ENCODE results near the gene CRY1. TPM values are rescaled to one million over a fixed set of nuclear protein-coding genes. Genes with fewer than 3 reads are reported as not detected.
A peak's percentile ranks its signal among the peaks of the same experiment; 100 is the strongest.

CRY1 gene
- total and polyA plus RNA-seq, 2 of the 4 experiments (the other 2 are of a cell fraction) = 5.9 to 9.9 TPM

GRCh38 chr12:106980944-106981343 lies 112.4 kb downstream of the CRY1 start:
- Histone ChIP-seq H3K27me3 (ENCODE audit: control insufficient read depth, insufficient read depth, low read length) (no peaks in the 10 kb centered on the region), H2AK9ac (replicated peaks; ENCODE audit: low read depth, low read length, poor library complexity) (no peak overlapping the region), H2BK15ac (ENCODE audit: low read depth, low read length) (no peak overlapping the region), H3K79me1 (ENCODE audit: low read depth in 1 of 2, low read length in 2 of 2) (peaks cover 9 to 38% of the 10 kb centered on the region in 2 experiments), H3K4ac (ENCODE audit: low read depth, low read length) (no peak overlapping the region), H3K9ac (ENCODE audit: low read depth, low read length) (no peak overlapping the region), H4K8ac (ENCODE audit: low read depth in 2 of 2, low read length in 2 of 2) (no peak overlapping the region), H3K18ac (ENCODE audit: low read depth, low read length) (no peak overlapping the region), H2AFZ (replicated peaks; ENCODE audit: low read length, poor library complexity) (no peak overlapping the region), H4K91ac (ENCODE audit: insufficient read depth, low read depth, low read length) (no peak overlapping the region), H3K9me3 (ENCODE audit: control insufficient read depth, insufficient read depth, low read length) (no peaks in the 10 kb centered on the region), H2BK20ac (ENCODE audit: low read depth, low read length) (no peak overlapping the region), H3K56ac (ENCODE audit: extremely low read depth, insufficient read depth, low read length) (no peak overlapping the region), H4K20me1 (ENCODE audit: insufficient read depth, low read length) (peaks cover 16% of the 10 kb centered on the region), H2BK5ac (ENCODE audit: low read depth, low read length, poor library complexity, severe bottlenecking) (no peak overlapping the region), H3K4me3 (ENCODE audit: insufficient read depth, low read depth, low read length) (no peak overlapping the region), H2AK5ac (ENCODE audit: low read depth, low read length) (no peak overlapping the region), H4K5ac (ENCODE audit: low read depth, low read length) (no peak overlapping the region), H2BK120ac (ENCODE audit: low read depth, low read length) (no peak overlapping the region), H3K23ac (ENCODE audit: low read depth, low read length) (no peak overlapping the region), H3K27ac (ENCODE audit: insufficient read depth, low read length) (no peak overlapping the region), H3K4me2 (ENCODE audit: low read depth, low read length) (no peak overlapping the region), H3K4me1 (ENCODE audit: control insufficient read depth, insufficient read depth, low read length) (peaks cover 5% of the 10 kb centered on the region), H3K36me3 (ENCODE audit: control insufficient read depth, insufficient read depth, low read length) (peaks cover 5% of the 10 kb centered on the region; the same call in 1 of the 2 replicates), H3K14ac (replicated peaks; ENCODE audit: low read depth, low read length) (no peak overlapping the region), H3K9me1 (ENCODE audit: insufficient read depth, low read length) (peaks cover 18% of the 10 kb centered on the region)
- TF ChIP-seq RAD21 (IDR thresholded peaks at IDR 0.05; ENCODE audit: low read length) (no peak), POLR2A (IDR thresholded peaks at IDR 0.05; ENCODE audit: low read depth, low read length) (0 out of 2 replicates have a peak, but pooled peaks have one; percentile 4)
- CTCF ChIA-PET = no interaction called here
- dilution Hi-C loops (cut with HindIII; ENCODE audit: low sequenced_read_pairs, unreplicated experiment) (no loop called here), intact Hi-C loops (cut with micrococcal nuclease) (no loop called here), in situ Hi-C loops (cut with MboI; ENCODE audit: low sequenced_read_pairs) (no loop called here)
- ATAC-seq (ENCODE audit: low read depth) (no peak), DNase-seq (no peak)
- no TSS peak for BruUV-seq (replicated peaks)
- POLR2A ChIA-PET (ENCODE audit: unreplicated experiment) = interaction anchor here (0.8 kb wide), 1 partner anchor 129 kb away, joined by 3 read pairs; no protein-coding TSS in a partner anchor
- WGBS, 2 experiments (ENCODE audit: extremely low coverage in 2 of 2, insufficient read length in 1 of 2) = 85% methylated on average over 4 of the region's 7 CpGs; no CpG with 5 or more reads in 1 of the 2 experiments

All from IMR-90 (cell line).